K562 (cell line): ENCODE measurements around the gene LMF2. TPM values are rescaled to one million over a fixed set of nuclear protein-coding genes. Genes with fewer than 3 reads are reported as not detected.

Experiments used
- BCLAF1 ChIP-seq, 2 experiments: fragments of 450-650 bp in 1 of 2; IDR thresholded peaks; 2 replicates each; pipeline ENCODE4 v1.6.1; 2011 to 2017; ENCODE audit warnings: low read depth in 2 of 2, antibody characterized with exemption in 1 of 2, borderline replicate concordance in 1 of 2, low read length in 1 of 2, mild to moderate bottlenecking in 1 of 2, mixed read lengths in 1 of 2; ENCODE audit not compliant: control insufficient read depth in 1 of 2
- BHLHE40 ChIP-seq: IDR thresholded peaks from 2 replicates; pipeline ENCODE4 v1.6.1; 2011; ENCODE audit warnings: low read length, improper control_type of control experiment
- NR0B1 ChIP-seq: fragments of 450-650 bp; IDR thresholded peaks from one replicate; pipeline ENCODE4 v1.6.1; 2018; ENCODE audit warnings: mild to moderate bottlenecking, moderate library complexity; ENCODE audit not compliant: partially characterized antibody
- SMAD3 ChIP-seq: fragments of 450-650 bp; formaldehyde crosslinking; conservative IDR thresholded peaks from 2 replicates; pipeline ENCODE4 v1.4.0; 2020; ENCODE audit warnings: mild to moderate bottlenecking
- ZNF511 ChIP-seq: sonication (generic); formaldehyde crosslinking; IDR thresholded peaks from 2 replicates; pipeline ENCODE4 v1.8.0; 2022; ENCODE audit warnings: mild to moderate bottlenecking, missing genetic modification reagents
- ZNF609 ChIP-seq: sonication (generic); formaldehyde crosslinking; IDR thresholded peaks from 2 replicates; pipeline ENCODE4 v1.8.1; 2023; ENCODE audit warnings: missing genetic modification reagents, mild to moderate bottlenecking, borderline replicate concordance
- polyA plus RNA-seq, 8 experiments: library from polyadenylated mRNA; depleted of rRNA in 4 of 8; stranded (reverse) in 5 of 8; unstranded in 3 of 8; fragments of >200 nt; fragmentation: Nextera tagmentation in 2 of 8; fragmentation: Illumina TruSeq in 1 of 8; extraction: Ambion mirVana in 2 of 8; extraction: Trizol in 1 of 8; gene quantifications; 2 replicates each; pipeline versions ENCODE4 v1.2.1 to v1.2.3, GENCODE V29; 2011 to 2014; ENCODE audit warnings: inconsistent platforms in 1 of 8, missing spikeins in 1 of 8
- total RNA-seq, 7 experiments: library from RNA; depleted of rRNA in 6 of 7; stranded (reverse); fragments of >200 nt in 6 of 7; fragmentation: Illumina TruSeq in 2 of 7; extraction: Trizol in 2 of 7; gene quantifications; 2 replicates each; pipeline versions ENCODE4 v1.2.1 to v1.2.3, GENCODE V29; 2011 to 2021; ENCODE audit warnings: low replicate concordance in 1 of 7

Gene LMF2
- total and polyA plus RNA-seq, 9 of the 15 experiments (the other 6 are each of a cell fraction or from before 2014, with no cell fraction given), result 0.08 to 37.1 (median 7.6) TPM

GRCh38 chr22:50504369-50505211, 2.9 kb downstream of the LMF2 start (continued):
- TF ChIP-seq BHLHE40 (no peak), ZNF511 (CRISPR knock-in tag) (no peak), ZNF609 (CRISPR knock-in tag) (no peak), NR0B1 (no peak), SMAD3 (no peak), BCLAF1 (IDR thresholded peaks at IDR 0.05; ENCODE audit: borderline replicate concordance in 1 of 2, control insufficient read depth in 1 of 2, low read depth in 2 of 2, low read length in 1 of 2) (no peak)
